HT1080 (cell line): ENCODE measurements around the gene STK32A. TPM values are rescaled to one million over a fixed set of nuclear protein-coding genes. Genes with fewer than 3 reads are reported as not detected.

Experiments used
- DNase-seq: peaks from one replicate; pipeline ENCODE4 v3.0.0-alpha.2; 2015; ENCODE audit warnings: low read depth
- small RNA-seq: library from RNA; depleted of rRNA; stranded (forward); fragments of <200 nt; gene quantifications from one replicate; pipeline ENCODE3, GENCODE V24; 2014
- total RNA-seq: library from RNA; depleted of rRNA; stranded (reverse); fragments of >200 nt; shearing (Covaris generic); gene quantifications from 2 replicates; pipeline ENCODE4 v1.2.3, GENCODE V29; 2014

Gene STK32A
- total RNA-seq, 1 experiment from 2014 or later, result 0.39 TPM

DNA sequence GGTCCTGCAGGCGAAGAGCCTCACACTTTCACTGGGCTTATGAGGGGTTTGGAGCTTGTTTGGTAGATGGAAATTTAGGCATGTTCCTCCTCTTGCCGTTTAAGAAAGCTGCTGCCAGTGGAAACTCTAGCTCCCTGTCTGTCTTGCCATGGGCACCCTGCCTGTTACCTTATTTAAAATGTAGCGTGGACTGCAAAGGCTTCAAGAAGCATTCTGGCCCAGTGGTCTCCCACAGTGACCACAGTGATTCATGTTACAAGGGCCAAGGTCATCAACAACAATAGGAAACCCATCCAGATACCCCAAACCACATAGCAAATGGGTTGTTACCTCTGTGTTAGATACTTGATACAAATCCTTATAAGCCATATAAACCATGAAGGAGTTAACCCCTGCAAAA lies 178.4 kb downstream of the STK32A start:
- no peak for DNase-seq

DNA sequence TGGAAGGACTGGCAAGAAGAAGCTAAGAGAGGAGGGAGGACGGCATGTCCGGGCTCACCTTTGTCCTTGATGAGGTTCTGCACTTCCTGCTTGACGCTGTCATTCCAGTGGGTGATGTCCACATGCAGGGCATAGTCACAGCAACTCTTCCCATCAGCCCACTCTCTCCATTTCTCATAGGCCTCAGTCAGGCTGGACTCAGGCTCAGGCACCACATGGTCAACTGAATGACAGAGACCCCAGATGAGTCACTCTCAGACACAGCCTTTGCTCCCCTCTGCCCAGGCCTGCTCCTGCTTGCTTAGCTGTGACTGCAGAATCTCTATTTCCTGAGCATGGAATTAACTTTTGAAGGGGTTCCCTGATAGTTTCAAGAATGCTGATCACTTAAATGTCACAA lies 180.8 kb downstream of the STK32A start:
- peak; percentile 23 for DNase-seq

DNA sequence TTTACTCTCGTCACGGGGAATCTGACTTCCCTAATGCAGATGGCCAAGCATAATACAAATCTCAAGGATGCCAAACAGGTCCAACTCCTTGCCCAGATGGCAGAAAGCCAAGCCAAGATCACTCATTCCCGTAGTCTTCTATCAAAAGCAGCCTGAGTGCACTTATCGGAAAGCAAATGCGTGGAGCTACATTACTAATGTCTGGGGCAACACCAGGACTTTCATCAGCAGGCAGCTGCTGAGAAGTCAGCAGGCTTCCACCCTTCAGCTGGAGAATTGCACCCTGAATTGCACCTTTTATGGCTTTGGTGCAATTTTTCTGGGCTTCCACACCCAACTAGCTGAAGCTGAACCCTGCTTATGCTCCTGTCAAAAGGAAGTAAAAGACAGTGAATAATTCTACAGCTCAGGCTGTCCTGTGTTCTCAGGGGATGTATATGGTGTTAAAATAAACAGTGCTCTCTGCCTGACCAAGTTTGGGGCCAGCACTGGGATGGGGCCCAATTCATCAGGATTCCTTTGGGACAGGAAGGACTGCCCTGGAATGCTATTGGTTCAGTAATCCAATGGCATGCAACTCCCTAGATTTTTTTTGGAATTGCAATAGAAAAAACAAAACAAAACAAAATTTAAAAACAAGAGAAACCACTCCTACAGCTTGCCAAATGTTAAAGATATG lies 182.4 kb downstream of the STK32A start:
- DNase-seq, result no peak

DNA sequence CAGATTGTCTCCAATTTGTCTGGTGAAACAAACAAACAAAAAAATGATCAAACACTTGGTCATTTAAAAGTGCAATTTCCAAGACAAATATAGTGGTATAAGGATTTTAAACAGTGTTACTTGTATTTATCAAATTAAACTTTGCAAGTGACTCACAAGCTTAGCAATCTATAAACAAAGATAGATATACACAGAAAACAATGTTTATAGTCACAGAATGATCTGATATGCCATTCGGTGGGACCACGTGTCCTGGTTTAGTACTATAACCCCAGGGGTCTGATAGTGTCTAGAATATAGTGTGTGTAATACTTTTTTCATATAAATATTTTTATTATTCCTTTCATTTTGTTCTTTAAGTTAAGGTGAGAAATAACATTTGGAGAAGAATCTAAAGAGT lies 183.8 kb downstream of the STK32A start:
- DNase-seq, result no peak

DNA sequence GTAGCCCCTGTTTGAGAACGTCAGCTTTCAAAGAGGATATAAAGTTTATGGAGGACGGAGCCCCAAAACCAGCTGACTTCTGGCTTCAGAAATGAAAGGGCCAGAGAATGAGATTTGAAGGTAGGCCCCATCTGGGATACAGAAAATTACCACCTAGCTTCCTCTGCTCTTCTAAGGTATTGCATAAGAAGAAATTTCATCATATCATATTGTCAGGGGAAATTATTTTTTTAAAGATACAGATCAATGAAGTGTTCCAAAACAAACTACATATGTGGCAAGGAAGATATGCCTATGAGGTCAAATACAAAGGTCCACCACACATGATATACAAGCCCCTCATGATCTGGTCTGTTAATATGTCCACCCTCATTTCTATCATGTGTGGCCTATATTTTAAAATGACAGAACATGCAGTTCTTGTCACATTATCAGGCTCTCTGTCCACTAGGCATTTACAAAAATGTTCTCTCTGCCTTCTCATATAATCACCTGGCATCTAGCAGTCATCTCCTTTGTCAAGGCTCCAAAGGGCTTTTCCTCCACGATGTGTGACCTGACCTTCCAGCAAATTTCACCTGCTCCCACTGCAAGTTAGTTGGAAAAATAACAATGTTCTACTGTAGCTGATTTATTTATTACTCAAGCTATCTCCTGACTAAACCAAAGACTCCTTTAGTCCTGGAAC lies 192.0 kb downstream of the STK32A start:
- no peak for DNase-seq

DNA sequence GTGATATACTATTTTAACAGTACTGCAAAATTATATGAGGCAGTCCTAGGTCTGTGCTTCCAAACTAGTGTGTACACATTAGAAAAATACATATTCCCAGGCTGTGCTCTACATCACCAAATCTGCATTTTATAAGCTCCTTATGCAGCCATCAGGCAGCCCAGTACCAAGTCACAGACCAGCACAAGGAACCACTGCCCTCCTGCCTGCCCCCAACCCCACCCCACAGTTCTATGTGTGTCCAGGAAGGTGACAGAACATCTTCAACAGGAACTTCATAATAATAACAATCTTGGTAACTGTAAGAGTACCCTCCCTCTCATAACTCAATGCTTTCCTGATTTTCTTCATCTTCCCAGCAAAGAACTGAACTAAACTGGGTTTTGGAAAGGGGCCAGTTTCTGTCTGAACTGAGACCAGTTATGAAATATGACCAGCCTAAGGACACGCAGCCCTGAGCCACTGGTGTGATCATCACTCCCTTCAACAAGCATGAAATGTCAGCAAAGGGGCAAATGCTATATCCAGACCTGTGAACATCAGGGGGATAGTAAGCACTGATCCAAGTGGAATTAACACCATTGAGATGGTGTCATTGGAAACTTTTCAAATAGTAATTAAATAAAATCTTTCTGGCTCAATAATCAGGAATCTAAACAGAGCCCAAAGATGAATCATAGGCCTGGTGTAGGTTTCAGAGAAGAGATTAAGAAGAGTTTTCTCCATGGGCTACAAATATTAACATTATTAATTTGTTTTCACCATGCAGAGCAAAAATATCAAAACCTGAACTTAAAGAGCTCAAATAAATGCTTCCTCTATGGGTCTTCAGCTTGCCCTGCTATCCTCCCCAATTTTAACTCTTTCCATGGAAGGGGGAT lies 192.9 kb downstream of the STK32A start:
- DNase-seq, result no peak

DNA sequence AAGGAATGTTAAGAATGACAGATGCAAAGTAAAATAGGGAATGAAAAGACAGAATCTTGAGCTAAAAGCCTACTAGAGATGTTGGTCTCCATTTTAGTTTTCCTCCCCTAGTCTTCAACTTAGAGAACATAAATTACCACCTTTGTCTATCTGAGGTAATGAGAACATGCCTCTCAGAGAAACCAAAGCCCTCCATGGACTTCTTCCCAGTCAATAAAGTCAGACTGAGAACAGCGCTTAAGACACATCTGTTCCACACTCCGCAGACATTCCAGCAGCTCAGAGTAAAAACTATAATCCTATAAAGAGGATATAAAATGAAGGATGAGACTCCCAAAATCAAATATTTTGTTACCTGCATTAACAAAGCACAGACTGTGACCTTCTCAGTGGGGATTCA lies 195.8 kb downstream of the STK32A start:
- no peak for DNase-seq

DNA sequence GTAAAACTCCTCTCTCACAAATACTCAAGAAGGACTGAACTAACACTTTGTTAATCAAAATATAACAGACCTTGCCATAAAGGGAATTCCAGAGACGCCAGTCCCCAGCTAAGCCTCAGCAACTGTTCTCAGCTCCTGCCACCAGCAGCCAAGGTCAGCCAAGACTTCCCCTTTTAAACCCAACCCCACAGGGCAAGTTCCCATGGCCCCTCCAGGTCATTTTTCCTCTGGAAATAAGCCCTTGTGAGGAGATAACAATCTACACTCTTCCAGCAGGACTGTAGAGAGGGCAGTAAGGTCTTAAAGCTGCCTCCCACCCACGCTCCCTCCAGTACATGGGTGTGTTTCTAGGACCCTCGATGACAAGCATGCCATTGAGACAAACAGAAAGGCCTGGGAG lies 196.8 kb downstream of the STK32A start:
- DNase-seq, result no peak

DNA sequence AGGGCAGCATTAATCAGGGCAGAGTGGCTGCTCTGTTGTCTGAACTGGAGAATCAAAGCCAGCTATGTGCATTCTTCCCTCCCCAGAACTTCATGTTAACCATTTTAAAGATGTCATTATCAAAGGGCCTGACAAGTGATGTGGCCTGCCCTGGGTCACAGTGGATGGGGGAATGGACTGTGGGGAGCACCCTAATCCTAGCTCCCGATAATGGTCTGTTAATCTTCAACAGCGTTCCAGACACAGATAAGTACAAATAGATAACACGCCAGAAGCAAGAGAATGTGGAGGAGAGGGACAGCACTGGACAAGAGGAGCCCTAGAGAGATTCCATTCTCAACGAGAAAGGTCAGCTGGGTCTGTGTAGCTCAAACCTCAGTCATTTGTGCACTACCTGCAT lies 197.5 kb downstream of the STK32A start:
- DNase-seq, result no peak

DNA sequence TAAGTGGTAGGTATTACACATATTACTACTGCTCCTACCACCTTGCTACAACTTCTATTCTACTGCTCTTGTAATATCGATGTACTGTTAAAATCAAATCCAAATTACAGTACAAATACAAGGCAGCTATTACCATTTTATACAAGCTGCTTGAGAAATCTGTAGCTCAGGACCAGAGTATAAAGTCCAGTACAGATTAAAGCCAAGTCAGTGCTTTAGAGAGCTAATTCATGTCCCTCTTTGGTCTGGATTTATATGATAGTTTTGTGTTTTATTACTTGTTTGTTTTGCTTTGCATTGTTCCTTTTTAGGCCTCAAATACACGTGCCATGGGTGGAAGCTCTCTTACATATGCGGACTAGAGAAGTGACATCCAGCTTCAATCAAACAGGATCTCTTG lies 199.2 kb downstream of the STK32A start:
- no peak for DNase-seq

DNA sequence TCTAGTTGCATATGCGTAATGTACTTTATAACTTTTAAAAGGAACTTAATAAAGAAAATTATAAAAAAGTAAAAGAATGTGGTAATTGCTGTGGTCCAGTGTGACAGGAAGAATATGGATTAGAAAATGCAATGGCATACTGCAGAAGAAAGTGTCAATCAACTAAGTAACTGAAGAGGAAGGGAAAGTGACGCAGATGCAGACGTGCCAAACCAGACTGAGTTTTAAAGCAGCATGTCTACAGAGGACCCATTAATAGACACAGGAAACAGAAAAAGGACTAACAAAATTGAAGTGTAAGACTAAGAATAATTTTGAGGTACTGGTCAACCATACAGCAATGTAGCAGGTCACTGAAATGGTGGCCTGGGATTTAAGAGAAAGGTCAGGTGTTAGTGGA lies 201.8 kb downstream of the STK32A start:
- no peak for DNase-seq

DNA sequence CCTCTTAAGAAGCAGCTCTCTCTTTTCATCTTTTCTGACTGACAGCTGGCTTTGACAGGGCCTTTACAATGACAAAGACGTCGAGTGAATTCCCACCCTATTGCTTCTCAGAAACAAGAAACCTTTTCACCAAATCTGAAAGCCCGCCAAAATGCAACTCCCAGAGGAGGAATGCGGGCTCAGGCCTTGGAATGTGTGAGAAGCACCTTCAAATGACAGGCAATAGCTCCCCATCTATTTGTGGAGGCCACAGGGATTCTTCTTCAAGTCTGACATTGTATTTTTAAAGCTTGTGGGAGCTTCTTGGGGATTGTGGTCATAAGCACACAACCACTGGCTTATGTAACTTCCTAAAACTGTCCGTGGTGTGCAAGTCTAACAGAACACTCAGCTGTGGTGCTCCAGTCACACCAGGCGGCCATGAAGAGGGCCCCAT lies 202.4 kb downstream of the STK32A start:
- DNase-seq, result peak; percentile 33

Small RNAs within 50 kb of the gene (small RNA-seq; reads per million reads assigned to genes)
- not detected for gene AC011373.1
